ENCODE results near the gene ZNF629. TPM values are rescaled to one million over a fixed set of nuclear protein-coding genes. Genes with fewer than 3 reads are reported as not detected.

The ZNF629 gene
- total RNA-seq: 6.2 and 12.6 TPM in 2 replicates

DNA sequence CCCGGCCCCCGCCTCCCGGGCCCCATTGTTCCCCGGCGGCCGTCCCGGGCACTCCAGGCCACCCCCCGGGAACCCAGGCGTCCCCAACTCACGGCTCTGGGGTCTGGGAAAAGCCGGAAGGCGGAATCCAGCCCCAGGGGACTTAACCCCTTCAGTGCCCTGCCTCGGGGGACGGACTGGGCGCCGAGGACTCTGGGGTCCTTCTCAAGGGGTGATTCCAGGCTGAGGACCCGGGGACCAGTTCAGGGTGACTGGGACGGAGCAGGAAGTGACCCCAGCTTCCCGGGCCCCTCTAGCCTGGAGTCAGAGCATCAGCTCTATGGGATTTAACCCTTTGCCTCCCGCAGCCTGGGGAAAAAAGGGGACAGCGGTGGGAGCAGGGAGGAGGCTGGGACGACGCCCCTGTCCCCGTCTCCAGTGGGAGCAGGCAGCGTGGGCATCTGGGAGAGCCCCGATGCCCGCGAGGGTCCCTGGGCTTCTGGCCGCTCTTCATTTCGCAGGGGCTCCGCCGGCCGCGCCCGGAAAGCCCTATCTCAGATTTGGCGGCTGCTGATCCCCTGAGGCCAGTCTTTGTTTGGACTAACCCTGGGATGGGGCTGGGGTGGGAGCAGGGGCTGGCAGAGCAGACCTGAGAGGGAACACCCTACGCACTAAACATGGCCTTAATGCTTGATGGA, at the start of gene ZNF629:
Gene ZNF629 (minus strand): TSS at position 270 of the 677 bp plus-strand sequence. CDS start 2,723 bp downstream, outside the sequence.

DNA sequence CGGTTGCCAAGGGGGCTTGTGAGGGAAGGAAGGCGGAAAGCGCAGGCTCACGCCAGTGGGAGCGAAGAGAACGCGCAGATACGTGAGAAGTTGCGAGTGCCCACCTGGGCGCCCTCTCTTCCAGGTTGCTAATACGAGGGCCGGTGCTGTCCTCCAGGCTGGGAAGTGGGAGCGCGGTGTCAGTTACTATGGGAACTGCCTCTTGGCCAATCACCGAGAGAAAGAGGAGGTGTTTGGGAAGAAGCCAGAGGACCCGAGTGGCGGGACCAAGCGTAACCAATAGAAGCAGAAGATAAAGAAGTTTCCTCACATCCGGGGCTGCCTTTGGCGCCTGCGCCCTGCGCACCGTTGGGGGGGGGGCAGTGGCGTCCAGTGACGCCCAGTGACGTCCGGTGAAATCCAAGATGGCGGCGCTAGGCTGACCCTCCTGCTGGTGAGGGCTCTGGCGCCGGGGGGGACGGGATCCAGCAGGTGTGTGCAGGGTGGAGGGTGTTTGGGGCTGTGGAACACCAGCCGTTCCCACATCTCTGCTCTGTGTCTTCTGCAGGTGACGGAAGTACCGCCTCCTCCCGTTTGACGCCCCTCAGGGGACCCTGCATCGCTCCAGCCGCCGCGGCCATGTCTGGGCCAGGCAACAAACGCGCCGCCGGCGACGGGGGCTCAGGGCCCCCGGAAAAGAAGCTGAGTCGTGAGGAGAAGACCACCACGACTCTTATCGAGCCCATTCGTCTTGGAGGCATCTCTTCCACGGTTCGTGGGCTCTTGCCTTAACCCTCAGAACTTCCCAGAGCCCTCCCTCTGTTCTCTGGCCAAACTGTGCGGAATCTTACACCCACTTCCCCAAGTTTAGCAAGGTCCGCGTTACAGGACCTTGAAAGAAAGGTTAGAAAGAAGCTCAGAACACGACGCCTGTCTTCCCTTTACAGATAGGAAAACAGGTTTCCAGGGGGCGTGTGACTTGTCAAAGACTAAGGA, 24.8 kb downstream of the ZNF629 start, which contains the start of the genes CFAP119 and RNF40:
Gene CFAP119 (minus strand): TSS at position 135 of the 975 bp plus-strand sequence. CDS start 314 bp downstream, outside the sequence.
Gene RNF40 (plus strand): TSS at position 395 of the 975 bp plus-strand sequence. CDS start 224 bp downstream, at position 619.

DNA sequence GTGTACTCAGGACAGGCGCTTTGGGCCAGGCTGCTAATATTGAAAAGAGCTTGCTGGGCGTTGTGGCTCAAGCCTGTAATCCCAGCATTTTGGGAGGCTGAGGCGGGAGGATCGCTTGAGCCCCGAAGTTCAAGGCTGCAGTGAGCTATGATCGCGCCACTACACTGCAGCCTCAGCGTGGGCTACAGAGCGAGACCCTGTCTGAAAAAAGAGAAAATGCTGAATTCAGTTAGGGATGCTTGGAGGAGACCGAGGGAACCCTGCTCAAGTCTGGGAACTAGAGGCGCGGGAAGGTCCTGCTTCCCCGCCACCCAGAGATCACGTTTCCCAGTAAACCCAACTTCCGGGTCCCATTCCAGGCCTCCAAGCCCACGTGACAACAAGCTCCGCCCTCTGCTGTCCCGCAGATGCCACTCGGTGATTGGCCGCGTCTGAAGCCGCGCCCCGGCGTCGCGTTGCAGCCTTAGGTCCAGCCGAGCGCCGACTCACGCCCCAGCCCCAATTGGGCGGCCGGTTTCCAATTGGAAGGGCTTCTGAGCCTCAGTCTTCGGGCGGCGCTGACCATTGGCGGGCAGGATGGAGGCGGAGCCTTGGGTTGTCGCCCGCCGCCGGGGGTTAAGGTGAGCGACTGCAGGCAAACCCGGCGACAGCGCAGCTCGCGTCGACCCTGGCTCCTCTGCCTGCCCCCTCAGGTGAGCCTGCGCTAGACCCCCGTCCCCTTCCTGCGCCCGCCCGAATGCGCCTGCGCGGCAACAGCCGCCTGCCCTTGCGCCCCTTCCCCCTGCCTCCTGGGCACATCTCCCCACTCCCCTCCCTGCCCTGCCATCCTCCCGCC, 39.0 kb downstream of the ZNF629 start, which contains the start of gene PHKG2:
Gene PHKG2 (plus strand): TSS at position 627 of the 835 bp plus-strand sequence. CDS start 396 bp downstream, outside the sequence.

Other genes starting within 250 kb of the ZNF629 start
- 3.4 and 4.3 TPM in 2 replicates for gene ZNF764, start 228.8 kb downstream of the ZNF629 start, total RNA-seq
- gene ZNF688, start 215.5 kb downstream of the ZNF629 start, total RNA-seq: 4.8 and 5.5 TPM in 2 replicates
- gene ZNF785, start 201.5 kb downstream of the ZNF629 start, total RNA-seq: 4.1 and 8.2 TPM in 2 replicates
- gene ZNF689, start 176.8 kb downstream of the ZNF629 start, total RNA-seq: 3.1 and 4.7 TPM in 2 replicates
- gene PRR14, start 136.2 kb downstream of the ZNF629 start, total RNA-seq: 7.9 and 10.5 TPM in 2 replicates
- gene FBRS, start 128.8 kb downstream of the ZNF629 start, total RNA-seq: 14.7 and 20.6 TPM in 2 replicates
- gene SRCAP, start 88.0 kb downstream of the ZNF629 start, total RNA-seq: 15.4 and 49.9 TPM in 2 replicates
- 12.0 and 15.7 TPM in 2 replicates for gene PHKG2, start 38.8 kb downstream of the ZNF629 start, total RNA-seq
- 0.28 and 0.68 TPM in 2 replicates for gene CFAP119, start 25.1 kb downstream of the ZNF629 start, total RNA-seq
- 51.6 and 73.9 TPM in 2 replicates for gene RNF40, start 24.9 kb downstream of the ZNF629 start, total RNA-seq
- 25.1 and 28.7 TPM in 2 replicates for gene BCL7C, start 106.9 kb upstream of the ZNF629 start, total RNA-seq
- 0.68 and 1.2 TPM in 2 replicates for gene CTF1, start 109.4 kb upstream of the ZNF629 start, total RNA-seq
- gene FBXL19, start 136.4 kb upstream of the ZNF629 start, total RNA-seq: 17.4 and 21.7 TPM in 2 replicates
- gene ORAI3, start 161.9 kb upstream of the ZNF629 start, total RNA-seq: 14.0 and 33.7 TPM in 2 replicates
- gene SETD1A, start 170.5 kb upstream of the ZNF629 start, total RNA-seq: 1.4 and 6.9 TPM in 2 replicates
- 4.1 and 4.7 TPM in 2 replicates for gene HSD3B7, start 198.0 kb upstream of the ZNF629 start, total RNA-seq
- gene STX1B, start 223.4 kb upstream of the ZNF629 start, total RNA-seq: under 0.01 and 0.07 TPM in 2 replicates
- gene STX4, start 246.4 kb upstream of the ZNF629 start, total RNA-seq: 12.0 and 24.3 TPM in 2 replicates